ENCODE results near the gene PAK4. TPM values are rescaled to one million over a fixed set of nuclear protein-coding genes. Genes with fewer than 3 reads are reported as not detected.

PAK4 gene
- polyA plus RNA-seq, 1 experiment = 10.4 TPM

DNA sequence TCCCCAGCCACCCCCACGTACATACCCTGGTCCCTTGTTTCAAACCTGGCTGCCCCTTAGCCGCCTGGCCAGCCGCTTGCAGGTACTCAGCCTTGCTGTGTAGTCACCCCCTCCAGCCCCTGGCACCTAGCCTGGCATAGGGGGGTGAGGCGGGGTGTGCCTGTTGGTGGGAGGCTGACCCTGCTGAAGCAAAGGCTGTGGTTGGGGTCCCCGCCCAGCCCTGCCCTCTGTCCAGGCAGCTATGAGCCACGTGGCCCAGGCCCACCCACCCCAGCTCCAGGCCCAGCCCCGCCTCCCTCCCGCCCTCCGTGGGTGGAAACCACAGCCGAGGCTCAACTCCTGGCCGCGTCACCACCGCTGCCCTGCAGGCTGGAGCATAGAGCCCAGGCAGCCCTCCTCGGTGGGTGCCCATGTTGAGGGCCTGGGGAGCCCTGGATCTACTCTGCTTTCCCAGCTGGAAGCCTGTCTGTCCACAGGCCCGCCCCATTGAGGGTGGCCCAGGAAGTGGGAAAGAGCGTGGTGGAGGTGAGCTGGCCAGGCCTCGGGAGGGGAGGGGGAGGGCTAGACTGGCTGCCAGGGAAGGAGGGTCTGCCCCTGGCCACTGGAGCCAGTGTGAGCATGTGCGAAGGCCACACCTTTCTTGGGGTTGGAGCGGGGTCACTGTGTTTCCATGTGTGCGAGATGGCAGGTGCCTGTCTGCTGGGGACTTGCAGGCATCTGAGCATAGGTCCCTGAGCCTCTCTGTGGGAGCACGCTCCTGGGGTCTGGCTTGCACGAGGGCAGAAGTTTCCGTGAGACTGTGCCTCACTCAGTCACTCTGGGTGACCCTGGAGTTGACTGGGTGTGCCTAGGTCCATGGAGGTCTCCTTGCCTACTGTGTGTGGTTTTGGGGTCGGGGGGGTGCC, 31.0 kb downstream of the PAK4 start:
- TF ChIP-seq, protein P1, sequence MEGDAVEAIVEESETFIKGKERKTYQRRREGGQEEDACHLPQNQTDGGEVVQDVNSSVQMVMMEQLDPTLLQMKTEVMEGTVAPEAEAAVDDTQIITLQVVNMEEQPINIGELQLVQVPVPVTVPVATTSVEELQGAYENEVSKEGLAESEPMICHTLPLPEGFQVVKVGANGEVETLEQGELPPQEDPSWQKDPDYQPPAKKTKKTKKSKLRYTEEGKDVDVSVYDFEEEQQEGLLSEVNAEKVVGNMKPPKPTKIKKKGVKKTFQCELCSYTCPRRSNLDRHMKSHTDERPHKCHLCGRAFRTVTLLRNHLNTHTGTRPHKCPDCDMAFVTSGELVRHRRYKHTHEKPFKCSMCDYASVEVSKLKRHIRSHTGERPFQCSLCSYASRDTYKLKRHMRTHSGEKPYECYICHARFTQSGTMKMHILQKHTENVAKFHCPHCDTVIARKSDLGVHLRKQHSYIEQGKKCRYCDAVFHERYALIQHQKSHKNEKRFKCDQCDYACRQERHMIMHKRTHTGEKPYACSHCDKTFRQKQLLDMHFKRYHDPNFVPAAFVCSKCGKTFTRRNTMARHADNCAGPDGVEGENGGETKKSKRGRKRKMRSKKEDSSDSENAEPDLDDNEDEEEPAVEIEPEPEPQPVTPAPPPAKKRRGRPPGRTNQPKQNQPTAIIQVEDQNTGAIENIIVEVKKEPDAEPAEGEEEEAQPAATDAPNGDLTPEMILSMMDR (IDR thresholded peaks at IDR 0.05; ENCODE audit: low read depth, low read length) = no peak
- Histone ChIP-seq H3K9me3 (ENCODE audit: control insufficient read depth, insufficient read depth, low read length) (no peaks in the 10 kb centered on the region; the same call in 1 of the 2 replicates), H3K27ac (ENCODE audit: low read depth, low read length) (no peak overlapping the region), H3K27me3 (ENCODE audit: control insufficient read depth, insufficient read depth, low read length) (no peaks in the 10 kb centered on the region), H3K4me3 (ENCODE audit: low read depth, low read length) (peak overlapping the region; percentile 27)
- CTCF ChIA-PET = no interaction called here
- no peak for DNase-seq (ENCODE audit: low read depth, low spot score)
- POLR2A ChIA-PET = no interaction called here

DNA sequence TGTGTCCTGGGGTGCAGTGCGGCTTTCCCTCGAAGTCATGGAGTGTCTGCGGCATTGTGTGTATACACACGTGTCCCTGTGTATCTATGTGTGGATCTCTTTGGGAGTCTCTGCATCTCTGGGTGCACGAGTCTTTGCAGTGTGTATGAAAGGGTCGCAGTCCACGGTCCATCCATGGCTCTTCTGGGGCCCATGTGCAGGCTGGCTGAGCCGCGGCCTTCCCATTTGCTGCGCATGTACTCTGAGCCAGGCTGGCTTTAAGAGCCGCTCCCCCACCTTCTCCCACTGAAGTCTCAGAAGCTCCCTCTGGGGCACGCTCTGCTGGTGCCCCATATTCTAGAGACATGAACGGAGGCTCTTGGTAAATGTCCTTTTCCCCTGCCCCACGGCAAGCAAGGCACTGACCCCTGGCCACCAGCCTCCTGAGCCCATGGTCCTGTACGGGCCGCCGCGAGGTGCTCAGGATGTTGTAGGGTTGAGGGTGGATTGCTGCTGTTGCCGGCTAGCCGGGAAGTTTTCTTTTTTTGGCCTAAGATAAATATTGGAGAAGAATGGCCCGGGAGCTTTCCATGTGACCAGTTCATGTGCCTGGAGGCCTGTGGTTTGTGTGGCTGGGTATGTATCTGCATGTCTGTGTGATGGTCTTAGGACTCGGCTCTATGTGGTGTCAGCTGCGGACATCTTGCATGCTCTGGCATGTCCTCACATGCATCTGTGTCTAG, 31.9 kb downstream of the PAK4 start:
- TF ChIP-seq, protein P1 (IDR thresholded peaks at IDR 0.05; ENCODE audit: low read depth, low read length) = no peak
- no peak overlapping the region for H3K4me3 ChIP-seq (ENCODE audit: low read depth, low read length)
- no peak for DNase-seq (ENCODE audit: low read depth, low spot score)
- H3K9me3 ChIP-seq (ENCODE audit: control insufficient read depth, insufficient read depth, low read length) = no peaks in the 10 kb centered on the region; the same call in 1 of the 2 replicates
- ChIA-PET CTCF (no interaction called here), POLR2A (interaction anchor here (0.6 kb wide), 2 partner anchors 60 to 1385 kb away, joined by 4 to 7 read pairs; no protein-coding TSS in a partner anchor)
- no peaks in the 10 kb centered on the region for H3K27me3 ChIP-seq (ENCODE audit: control insufficient read depth, insufficient read depth, low read length)
- peak overlapping the region; percentile 39 for H3K27ac ChIP-seq (ENCODE audit: low read depth, low read length)

DNA sequence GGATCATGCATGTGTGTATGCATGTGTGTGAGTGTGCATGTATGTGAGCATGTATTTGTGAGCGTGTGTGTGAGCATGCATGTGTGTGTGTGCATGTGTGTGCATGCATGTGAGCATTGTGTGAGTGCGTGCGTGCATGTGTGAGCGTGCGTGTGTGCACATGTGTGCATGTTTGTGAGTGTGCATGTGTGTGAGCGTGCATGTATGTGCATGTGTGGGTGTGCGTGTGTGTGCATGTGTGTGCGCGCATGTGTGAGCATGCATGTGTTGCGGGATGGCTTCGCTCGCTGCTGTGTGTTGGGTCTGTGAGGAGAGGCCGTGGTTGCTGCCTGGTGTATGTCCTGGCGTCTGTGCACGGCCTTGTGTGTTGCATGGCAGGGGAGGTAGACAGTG, 32.4 kb downstream of the PAK4 start:
- POLR2A ChIA-PET = no interaction called here
- Histone ChIP-seq H3K27me3 (ENCODE audit: control insufficient read depth, insufficient read depth, low read length) (no peaks in the 10 kb centered on the region), H3K27ac (ENCODE audit: low read depth, low read length) (no peak overlapping the region), H3K4me3 (ENCODE audit: low read depth, low read length) (no peak overlapping the region), H3K9me3 (ENCODE audit: control insufficient read depth, insufficient read depth, low read length) (no peaks in the 10 kb centered on the region; the same call in 1 of the 2 replicates)
- no peak for DNase-seq (ENCODE audit: low read depth, low spot score)
- TF ChIP-seq, protein P1 (IDR thresholded peaks at IDR 0.05; ENCODE audit: low read depth, low read length) = no peak
- CTCF ChIA-PET = no interaction called here

DNA sequence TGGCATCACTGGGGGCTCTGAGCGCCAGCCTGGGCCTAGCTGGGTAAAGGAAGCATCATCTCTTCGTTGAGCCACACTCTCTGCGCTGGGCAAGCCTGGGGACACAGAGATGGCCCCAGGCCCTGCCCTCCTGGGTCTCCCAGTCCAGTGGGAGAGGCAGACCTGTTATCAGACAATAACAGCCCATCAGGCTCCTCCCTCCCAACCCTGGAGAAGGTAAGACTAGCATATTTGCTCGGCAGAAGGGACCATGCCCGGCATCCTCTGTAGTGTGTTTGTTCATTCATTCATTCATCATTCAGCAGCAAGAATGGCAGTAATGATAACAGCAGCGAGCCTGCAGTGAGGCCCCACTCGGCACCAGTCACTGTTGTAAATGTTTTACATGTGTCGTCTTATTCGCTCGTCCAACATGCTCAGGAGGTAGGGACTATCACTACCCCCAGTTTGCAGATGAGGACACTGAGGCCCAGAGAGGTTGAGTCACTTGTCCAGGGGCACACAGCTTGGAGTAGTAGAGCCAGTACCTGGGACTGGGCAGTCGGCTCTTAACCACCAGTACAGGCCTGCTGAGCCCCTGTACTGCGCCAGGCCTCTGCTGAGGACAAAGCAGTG, 33.2 kb downstream of the PAK4 start:
- H3K9me3 ChIP-seq (ENCODE audit: control insufficient read depth, insufficient read depth, low read length) = no peaks in the 10 kb centered on the region; the same call in 1 of the 2 replicates
- DNase-seq (ENCODE audit: low read depth, low spot score) = no peak
- POLR2A ChIA-PET = interaction anchor here (0.5 kb wide), 1 partner anchor 128 kb away, joined by 4 read pairs; no protein-coding TSS in a partner anchor
- no peaks in the 10 kb centered on the region for H3K27me3 ChIP-seq (ENCODE audit: control insufficient read depth, insufficient read depth, low read length)
- CTCF ChIA-PET = no interaction called here
- H3K27ac ChIP-seq (ENCODE audit: low read depth, low read length) = no peak overlapping the region
- no peak overlapping the region for H3K4me3 ChIP-seq (ENCODE audit: low read depth, low read length)
- TF ChIP-seq, protein P1 (IDR thresholded peaks at IDR 0.05; ENCODE audit: low read depth, low read length) = no peak

Measured in AG04450 (cell line).